LoVo (cell line): ENCODE measurements around the gene PRSS3.
"Not testable (repeated sequence)": the region's sequence is repeated elsewhere in the genome, so short reads cannot be mapped to it uniquely, and the experiment has no call there.

ENCODE experiments used
- DNase-seq: peaks from one replicate; pipeline ENCODE4 v3.0.0-alpha.2; 2016; ENCODE audit warnings: low spot score

Gene PRSS3

DNA sequence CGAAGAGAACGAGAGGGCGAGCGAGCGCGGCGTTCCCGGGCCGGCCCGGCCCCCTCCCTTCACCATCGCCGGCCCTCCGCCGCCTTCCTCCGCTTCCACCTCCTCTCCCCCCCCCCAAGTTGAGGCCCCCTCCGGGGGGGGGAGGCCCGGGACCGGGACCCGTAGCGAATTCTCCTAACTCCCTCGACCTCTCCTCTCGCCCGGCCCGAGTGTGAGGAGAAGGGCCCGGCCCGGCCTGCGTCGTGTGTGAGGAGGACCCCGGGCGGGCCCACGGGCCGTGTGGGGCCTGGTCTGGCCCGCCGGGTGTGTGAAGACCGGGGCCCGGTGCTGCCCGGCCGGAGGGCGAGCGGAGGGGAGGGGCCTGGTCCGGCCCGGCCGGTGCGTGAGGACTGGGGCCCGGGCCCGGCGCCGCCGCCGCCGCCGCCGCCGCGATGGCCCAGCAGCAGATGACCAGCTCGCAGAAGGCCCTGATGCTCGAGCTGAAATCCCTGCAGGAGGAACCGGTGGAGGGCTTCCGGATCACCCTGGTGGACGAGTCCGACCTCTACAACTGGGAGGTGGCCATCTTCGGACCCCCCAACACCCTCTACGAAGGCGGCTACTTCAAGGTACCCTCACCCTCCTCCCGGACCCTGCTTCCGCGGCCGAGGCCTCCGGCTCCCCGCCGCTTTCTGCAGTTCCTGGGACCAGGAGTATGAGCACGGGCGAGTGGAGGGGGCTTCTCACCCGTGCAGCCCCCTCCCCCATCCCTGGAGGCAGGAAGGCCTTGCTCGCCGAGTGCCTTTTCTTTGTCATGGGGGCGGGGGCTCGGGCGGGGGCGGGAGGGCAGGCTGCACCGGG lies 22.2 kb downstream of the PRSS3 start:
- DNase-seq: peak; percentile 49

DNA sequence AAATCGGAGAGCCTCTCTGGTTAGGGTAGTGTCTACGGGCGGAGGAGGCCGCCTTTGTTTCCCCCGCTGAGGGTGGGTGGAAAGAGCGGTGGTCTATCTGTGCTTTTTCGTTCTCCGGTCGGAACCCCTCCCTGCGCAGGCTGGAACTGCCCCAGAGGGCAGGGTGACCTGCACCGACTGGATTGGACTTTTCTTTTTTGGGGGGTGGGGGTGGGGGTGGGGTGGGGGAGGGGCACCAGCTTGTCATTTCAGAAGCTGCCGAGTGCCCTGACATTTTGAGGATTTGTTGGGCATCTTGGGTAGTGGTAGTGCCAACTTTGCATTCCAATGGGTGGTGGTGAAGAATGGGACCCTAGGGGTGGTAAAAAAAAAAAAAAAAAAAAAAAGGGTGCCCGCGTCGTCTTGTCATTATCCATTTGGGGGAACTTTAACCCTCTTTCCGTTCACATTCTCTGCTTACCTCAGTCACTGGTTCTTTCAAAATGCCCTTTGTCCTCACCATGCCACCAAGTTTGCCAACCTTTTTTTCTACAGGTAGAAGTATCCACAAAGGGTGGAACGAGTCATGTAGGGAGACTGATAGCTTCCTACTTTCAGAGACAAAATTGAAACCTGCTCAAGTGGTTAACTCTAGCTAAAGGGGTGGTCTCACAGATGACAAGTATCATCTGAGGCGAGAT lies 22.9 kb downstream of the PRSS3 start:
- DNase-seq: peak; percentile 41

DNA sequence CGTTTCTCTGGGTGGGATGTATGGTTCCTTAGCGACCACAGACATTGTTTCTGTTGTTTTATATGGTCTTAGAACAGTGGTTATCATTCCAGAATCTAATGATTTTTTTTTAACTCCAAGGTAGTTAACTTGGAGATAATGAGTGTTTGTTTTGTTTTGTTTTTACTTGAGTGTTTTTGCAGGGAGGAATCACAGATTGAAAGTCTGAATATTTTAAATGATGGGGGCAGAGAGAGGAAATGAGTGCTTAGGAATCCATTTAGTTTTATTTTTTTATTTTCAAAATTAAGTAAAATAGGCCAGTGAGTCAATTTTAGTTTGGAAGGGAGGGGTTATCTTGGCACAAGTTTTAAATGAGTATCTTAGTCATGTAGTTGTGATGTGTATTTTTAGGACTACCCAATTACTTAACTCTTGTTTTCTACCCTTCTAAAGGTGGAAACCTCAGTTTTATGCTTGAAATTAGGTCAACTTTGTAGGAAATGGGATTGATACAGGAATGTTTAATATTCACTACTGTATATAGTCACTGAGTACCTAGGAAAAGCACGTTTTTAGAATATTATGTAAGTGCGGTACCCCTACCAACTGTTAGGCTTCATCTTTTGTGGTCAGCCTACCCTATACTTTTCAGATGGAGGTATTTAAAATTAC lies 23.6 kb downstream of the PRSS3 start:
- no peak for DNase-seq

DNA sequence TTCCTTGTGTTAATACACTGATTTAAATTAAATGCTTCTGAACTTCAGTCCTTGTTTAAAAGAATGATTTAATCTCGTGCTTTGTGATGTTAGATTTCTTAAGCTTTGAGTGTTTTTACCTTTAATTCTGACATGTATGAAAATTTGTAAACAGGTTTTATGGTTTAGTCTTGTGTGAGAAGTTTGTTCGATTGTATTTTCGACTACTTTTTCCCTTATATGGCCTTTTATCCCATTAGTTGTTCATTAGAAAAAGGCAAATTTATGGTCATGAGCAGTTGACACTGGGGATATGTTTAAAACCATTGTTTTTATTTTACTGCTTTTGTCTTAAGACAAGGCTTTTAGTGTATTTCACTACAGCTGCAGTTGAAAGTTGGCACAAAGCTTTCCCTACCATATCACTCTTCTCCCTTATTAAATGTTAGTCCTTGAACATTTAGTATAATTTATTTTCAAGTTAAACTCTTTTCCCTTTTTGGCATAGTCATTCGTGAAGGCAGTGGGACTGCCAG lies 24.9 kb downstream of the PRSS3 start:
- no peak for DNase-seq

DNA sequence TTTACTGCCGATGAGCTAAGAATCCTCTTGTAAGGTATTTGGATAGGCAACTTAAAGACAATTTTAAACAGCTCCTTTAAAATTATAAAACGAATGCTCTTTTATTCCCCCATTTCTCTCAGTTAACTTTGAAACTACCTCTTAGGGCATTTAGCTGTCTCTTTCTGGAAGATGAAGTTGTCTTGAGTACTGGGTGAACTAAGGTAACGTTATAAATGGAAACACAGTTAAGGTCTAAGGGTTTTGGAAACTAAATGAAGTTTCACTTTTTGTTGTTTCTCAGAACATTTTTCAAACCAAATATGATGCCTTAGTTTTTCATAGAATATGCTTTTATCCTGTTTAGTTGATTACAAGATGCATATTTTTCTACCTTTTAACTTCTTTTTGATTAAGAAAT lies 28.4 kb downstream of the PRSS3 start:
- no peak for DNase-seq

DNA sequence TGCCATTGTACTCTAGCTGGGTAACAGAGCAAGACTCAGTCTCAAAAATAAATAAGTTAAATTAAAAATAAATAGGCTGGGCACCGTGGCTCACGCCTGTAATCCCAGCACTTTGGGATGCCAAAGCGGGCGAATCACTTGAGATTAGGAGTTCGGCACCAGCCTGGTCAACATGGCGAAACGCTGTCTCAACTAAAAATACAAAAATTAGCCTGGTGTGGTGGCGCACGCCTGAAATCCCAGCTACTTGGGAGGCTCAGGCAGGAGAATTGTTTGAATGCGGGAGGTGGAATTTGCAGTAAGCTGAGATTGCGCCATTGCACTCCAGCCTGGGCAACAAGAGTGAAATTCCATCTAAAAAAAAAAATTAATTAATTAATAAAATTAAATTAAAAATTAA lies 31.9 kb downstream of the PRSS3 start:
- DNase-seq: not testable (repeated sequence)

DNA sequence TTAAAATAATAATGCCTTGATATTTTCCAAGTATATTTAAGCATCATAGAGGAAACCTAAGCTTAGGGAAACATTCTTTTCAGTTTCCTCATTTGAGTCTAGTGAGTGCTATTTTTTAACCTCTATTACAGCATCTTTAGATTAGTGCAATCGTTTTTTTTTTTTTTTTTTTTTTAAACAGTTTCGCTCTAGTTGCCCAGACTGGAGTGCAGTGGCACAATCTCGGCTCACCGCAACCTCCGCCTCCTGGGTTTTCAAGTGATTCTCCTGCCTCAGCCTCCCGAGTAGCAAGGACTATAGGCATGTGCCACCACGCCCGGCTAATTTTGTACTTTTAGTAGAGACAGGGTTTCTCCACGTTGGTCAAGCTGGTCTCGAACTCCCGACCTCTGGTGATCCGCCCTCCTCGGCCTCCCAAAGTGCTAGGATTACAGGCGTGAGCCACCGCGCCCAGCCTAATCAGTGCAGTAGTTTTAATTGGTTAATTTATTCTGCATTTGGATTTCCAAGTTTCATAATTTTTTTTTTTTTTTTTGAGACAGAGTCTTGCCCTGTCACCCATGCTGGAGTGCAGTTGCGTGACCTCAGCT lies 34.4 kb downstream of the PRSS3 start:
- DNase-seq: not testable (repeated sequence)

DNA sequence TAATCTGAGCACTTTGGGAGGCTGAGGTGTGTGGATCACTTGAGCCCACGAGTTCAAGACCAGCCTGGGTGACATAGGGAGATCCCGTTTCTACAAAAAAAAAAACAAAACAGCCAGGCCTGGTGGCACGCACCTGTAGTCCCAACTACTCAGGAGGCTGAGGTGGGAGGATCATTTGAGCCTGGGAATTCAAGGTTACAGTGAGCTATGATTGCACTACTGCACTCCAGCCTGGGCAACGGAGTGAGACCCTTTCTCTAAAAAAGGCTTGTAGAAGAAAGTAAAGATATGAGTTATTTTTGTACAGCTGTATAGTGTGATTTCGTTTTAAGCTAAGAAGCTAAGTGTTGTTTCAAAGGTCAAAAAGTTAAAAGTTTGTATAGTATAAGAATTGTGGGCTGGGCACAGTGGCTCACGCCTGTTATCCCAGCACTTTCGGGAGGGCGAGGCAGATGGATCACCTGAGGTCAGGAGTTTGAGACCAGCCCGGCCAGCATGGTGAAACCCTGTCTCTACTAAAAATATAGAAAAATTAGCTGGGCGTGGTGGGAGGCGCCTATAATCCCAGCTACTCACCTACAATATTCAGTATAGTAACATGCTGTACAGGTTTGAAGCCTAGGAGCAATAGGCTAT lies 40.4 kb downstream of the PRSS3 start:
- DNase-seq: no peak

DNA sequence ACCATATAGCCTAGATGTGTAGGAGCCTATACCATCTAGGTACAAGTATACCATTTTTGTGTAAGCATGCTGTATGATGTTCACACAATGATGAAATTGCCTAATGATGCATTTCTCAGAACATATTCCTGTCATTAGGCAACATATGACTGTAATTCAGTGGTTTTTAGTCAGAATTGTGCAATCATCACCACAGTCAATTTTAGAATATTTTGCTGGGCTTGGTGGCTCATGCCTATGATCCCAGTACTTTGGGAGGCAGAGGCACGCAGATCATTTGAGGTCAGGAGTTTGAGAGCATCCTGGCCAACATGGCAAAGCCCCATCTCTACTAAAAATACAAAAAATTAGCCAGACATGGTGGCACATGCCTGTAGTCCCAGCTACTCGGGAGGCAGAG lies 40.9 kb downstream of the PRSS3 start:
- not testable (repeated sequence) for DNase-seq

DNA sequence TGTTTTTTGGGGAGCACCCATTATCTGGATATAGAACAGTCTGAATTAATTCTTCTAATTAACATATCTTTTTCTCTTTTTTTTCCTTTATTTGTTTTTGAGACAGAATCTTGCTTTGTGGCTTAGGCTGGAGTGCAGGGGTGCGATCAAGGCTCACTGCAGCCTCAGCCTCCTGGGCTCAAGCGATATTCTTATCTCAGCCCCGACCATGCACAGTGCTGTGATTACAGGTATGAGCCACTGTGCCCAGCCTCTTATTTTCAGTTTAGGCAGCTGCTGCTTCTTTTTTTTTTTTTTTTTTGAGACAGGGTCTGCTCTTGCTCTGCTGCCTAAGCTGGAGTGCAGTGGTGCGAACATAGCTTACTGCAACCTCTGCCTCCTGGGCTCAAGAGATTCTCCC lies 41.8 kb downstream of the PRSS3 start:
- DNase-seq: no peak

DNA sequence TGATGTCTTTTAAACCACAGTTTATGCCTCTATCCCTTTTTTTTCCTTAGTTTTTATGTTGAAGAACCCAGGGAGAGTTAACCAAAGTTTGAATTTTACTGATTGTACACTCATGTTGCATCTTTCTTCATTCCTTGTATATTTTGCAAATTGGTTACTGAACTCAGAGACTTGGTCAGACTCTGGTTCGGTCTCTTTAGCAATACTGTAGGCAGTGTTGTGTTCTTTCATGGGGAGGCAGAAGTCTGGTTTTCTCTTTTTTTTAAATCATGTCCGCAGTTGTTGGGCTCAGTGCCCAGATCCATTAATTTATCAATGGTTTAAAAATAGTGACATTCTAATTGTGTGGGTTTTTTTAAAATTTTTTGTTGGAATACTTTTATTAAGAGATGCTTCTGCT lies 45.0 kb downstream of the PRSS3 start:
- DNase-seq: no peak

DNA sequence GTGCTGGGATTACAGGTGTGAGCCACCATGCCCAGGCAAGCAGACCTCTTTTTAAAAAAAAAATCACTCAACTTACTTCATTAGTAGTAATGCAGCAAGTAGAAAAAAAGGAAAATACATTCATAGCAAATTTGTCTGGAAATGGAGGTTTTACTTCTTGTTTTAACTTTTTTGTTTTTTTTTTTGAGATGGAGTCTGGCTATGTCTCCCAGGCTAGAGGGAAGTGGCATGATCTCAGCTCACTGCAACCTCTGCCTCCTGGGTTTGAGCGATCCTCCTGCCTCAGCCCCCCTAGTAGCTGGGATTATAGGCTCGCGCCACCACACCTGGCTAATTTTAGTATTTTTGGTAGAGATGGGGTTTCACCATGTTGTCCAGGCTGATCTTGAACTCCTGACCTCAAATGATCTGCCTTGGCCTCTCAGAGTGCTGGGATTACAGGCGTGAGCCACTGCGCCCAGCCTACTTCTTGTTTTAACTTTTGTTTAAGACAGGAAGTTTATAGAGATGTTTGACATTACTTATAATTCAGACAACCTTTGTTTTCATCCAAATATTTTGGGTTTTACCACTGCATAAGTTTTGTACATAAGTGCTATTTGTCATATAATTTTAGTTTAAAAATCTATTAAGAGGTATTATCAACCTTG lies 48.1 kb downstream of the PRSS3 start:
- DNase-seq: no peak

DNA sequence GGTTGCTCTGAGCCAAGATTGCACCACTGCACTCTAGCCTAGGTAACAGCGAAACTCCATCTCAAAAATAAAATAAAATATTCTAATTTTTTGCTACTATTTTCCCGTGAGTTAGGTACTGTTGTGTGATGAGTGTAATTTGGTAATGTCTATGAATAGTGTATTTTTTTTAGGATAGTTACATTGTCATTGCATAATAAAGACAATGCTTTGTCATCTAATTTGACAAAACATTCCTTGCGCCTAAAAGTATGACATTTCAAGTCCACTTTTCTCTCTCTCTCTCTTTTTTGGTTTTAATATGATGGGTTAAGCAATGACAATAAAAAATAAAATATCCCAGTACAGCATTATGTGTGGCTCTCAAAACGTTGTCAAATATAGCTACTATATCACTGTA lies 50.9 kb downstream of the PRSS3 start:
- DNase-seq: no peak

DNA sequence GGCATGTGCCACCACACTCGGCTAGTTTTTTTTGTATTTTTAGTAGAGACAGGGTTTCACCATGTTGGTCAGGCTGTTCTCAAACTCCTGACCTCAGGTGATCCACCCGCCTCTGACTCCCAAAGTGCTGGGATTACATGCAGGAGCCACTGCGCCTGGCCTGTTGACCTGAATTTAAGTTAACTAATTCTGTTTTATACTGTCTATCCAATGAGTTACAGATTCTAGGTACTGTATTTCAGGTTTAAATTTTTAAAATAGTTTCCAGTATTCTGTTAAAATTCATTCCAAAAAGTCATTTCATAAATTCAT lies 52.5 kb downstream of the PRSS3 start:
- DNase-seq: not testable (repeated sequence)
